Lung (tissue), 12 donors: Measurements from ENCODE around the gene IGF2R. TPM values are rescaled to one million over a fixed set of nuclear protein-coding genes. Genes with fewer than 3 reads are reported as not detected.
A peak's percentile ranks its signal among the peaks of the same experiment; 100 is the strongest.

Source experiments
- ATAC-seq: fragments of 200-7000 bp; cut with Tn5 transposase; one replicate; pipeline ENCODE4 v1.9.1; 2020; ENCODE audit warnings: moderate number of reproducible peaks; ENCODE audit not compliant: insufficient read depth, low FRiP score
- DNase-seq, 3 donors: peaks; one replicate each; pipeline ENCODE4 v3.0.0-alpha.2; 2013 to 2017
- H3K27ac ChIP-seq, 2 donors: one replicate each; pipeline ENCODE4 v1.5.1; 2013; ENCODE audit warnings: mild to moderate bottlenecking in 2 of 2, moderate library complexity in 2 of 2, control low read depth in 1 of 2, inconsistent platforms in 1 of 2, low read depth in 1 of 2, low read length in 1 of 2
- H3K27me3 ChIP-seq, 3 donors: one replicate each; pipeline ENCODE4 v1.5.1; 2013; ENCODE audit warnings: low read length in 2 of 3; ENCODE audit not compliant: control insufficient read depth in 3 of 3, insufficient read depth in 3 of 3
- H3K36me3 ChIP-seq, 4 donors: one replicate each; pipeline ENCODE4 v1.5.1; 2013; ENCODE audit warnings: low read length in 4 of 4, mild to moderate bottlenecking in 1 of 4, moderate library complexity in 1 of 4; ENCODE audit not compliant: control insufficient read depth in 4 of 4, insufficient read depth in 4 of 4
- H3K4me1 ChIP-seq, 5 donors: one replicate each; pipeline ENCODE4 v1.5.1; 2013; ENCODE audit warnings: low read length in 5 of 5, mild to moderate bottlenecking in 2 of 5, moderate library complexity in 1 of 5; ENCODE audit not compliant: control insufficient read depth in 5 of 5, insufficient read depth in 5 of 5
- H3K4me3 ChIP-seq: one replicate; pipeline ENCODE4 v1.5.1; 2013; ENCODE audit warnings: mild to moderate bottlenecking, control low read depth, moderate library complexity
- H3K9ac ChIP-seq, 2 donors: one replicate each; pipeline ENCODE4 v1.5.1; 2013; ENCODE audit warnings: low read length in 2 of 2, control low read depth in 1 of 2; ENCODE audit not compliant: insufficient read depth in 1 of 2
- H3K9me3 ChIP-seq, 4 donors: one replicate each; pipeline ENCODE4 v1.5.1; 2013; ENCODE audit warnings: low read length in 3 of 4, mild to moderate bottlenecking in 1 of 4, moderate library complexity in 1 of 4; ENCODE audit not compliant: control insufficient read depth in 4 of 4, insufficient read depth in 3 of 4
- CTCF ChIP-seq: IDR thresholded peaks from 2 replicates; pipeline ENCODE4 v1.5.1; 2012; ENCODE audit warnings: mild to moderate bottlenecking; ENCODE audit errors: control extremely low read depth, extremely low read depth
- WGBS, 2 donors: extraction: QIAGEN DNeasy Blood & Tissue Kit; methylation state at CpG; one replicate each; pipeline ENCODE4 v1.1.7; 2013; 5-methylcytosine and 5-hydroxymethylcytosine counted together
- polyA plus RNA-seq, 2 donors: library from polyadenylated mRNA; stranded (reverse); fragments of 200-250 nt; gene quantifications; one replicate each; pipeline ENCODE4 v1.2.1, GENCODE V29; 2013
- total RNA-seq, 2 donors: library from RNA; depleted of rRNA in 1 of 2; stranded (reverse); fragments of >200 nt in 1 of 2; gene quantifications; one replicate each; pipeline ENCODE4 v1.2.1, GENCODE V29; 2014 to 2021
- donor health status: control.
- donor health status: control.
- donor health status: Bipolar disorder and iron deficiency.
- donor health status: healthy.
- donor health status: DM: yes; HTN: yes; CAD: no.

IGF2R gene
- total and polyA plus RNA-seq, 4 donors, result 30.0 to 125 (median 92.6) TPM

- peaks cover 0 to 2% (median 0%) of the 10 kb centered on the region in 3 donors for H3K27me3 ChIP-seq
- TF ChIP-seq CTCF, result no peak
- peak overlapping the region in 1 of 2 donors; percentile 97 for H3K27ac ChIP-seq
- peak overlapping the region; percentile 33 to 82 for H3K9ac ChIP-seq
- no peaks in the 10 kb centered on the region for H3K36me3 ChIP-seq
- H3K9me3 ChIP-seq, result peaks cover 0 to 1% (median 0%) of the 10 kb centered on the region in 4 donors
- ATAC-seq, result no peak
- WGBS, 2 donors, result 9 to 18% methylated on average over 8 of the region's 8 CpGs
- H3K4me1 ChIP-seq, result peaks cover 6 to 29% (median 13%) of the 10 kb centered on the region in 5 donors
- peak overlapping the region; percentile 98 for H3K4me3 ChIP-seq
- DNase-seq, result peak; percentile 77 to 90 (median 88)
Observed at GRCh38 chr6:159969921-159970320, 1.0 kb downstream of the IGF2R start.

- no peak overlapping the region for H3K27ac ChIP-seq
- DNase-seq (no peak), ATAC-seq (no peak)
- TF ChIP-seq CTCF, result no peak
- peaks cover 0 to 1% (median 0%) of the 10 kb centered on the region in 4 donors for H3K9me3 ChIP-seq
- 89 to 95% methylated on average over 18 of the region's 18 CpGs for WGBS, 2 donors
- peak overlapping the region in 1 of 2 donors; percentile 82 for H3K9ac ChIP-seq
- H3K36me3 ChIP-seq, result no peaks in the 10 kb centered on the region
- H3K4me1 ChIP-seq, result peaks cover 6 to 29% (median 15%) of the 10 kb centered on the region in 5 donors
- no peak overlapping the region for H3K4me3 ChIP-seq
- H3K27me3 ChIP-seq, result no peaks in the 10 kb centered on the region
Observed at GRCh38 chr6:159970659-159971063, 1.8 kb downstream of the IGF2R start.

- 89 to 90% methylated on average over 12 of the region's 12 CpGs for WGBS, 2 donors
- Histone ChIP-seq H3K27me3 (no peaks in the 10 kb centered on the region), H3K36me3 (no peaks in the 10 kb centered on the region), H3K9me3 (peaks cover 0 to 1% (median 0%) of the 10 kb centered on the region in 4 donors), H3K27ac (no peak overlapping the region), H3K4me1 (peaks cover 6 to 29% (median 15%) of the 10 kb centered on the region in 5 donors), H3K4me3 (no peak overlapping the region), H3K9ac (no peak overlapping the region)
- no peak for TF ChIP-seq CTCF
- ATAC-seq, result no peak
- DNase-seq, result no peak
Observed at GRCh38 chr6:159971341-159972178, 2.7 kb downstream of the IGF2R start.
